GM12875 (cell line): ENCODE results near the gene C13orf46.

ENCODE experiments used
- H3K4me3 ChIP-seq: one replicate; pipeline ENCODE4 v1.5.1; 2011; ENCODE audit warnings: low read depth, low read length, control low read depth
- CTCF ChIP-seq: IDR thresholded peaks from 2 replicates; pipeline ENCODE4 v1.5.1; 2011; ENCODE audit warnings: low read depth, mild to moderate bottlenecking, control low read depth, inconsistent platforms, low read length, moderate library complexity, borderline replicate concordance; ENCODE audit not compliant: insufficient read depth

Gene C13orf46

GRCh38 chr13:113962975-113963374 lies 10.9 kb downstream of the C13orf46 start:
- no peak overlapping the region for H3K4me3 ChIP-seq
- TF ChIP-seq CTCF, result no peak

- no peak for TF ChIP-seq CTCF
- no peak overlapping the region for H3K4me3 ChIP-seq
These were observed 11.5 kb downstream of the C13orf46 start for GRCh38 chr13:113962386-113962785.

- no peak overlapping the region for H3K4me3 ChIP-seq
- no peak for TF ChIP-seq CTCF
These were observed 13.5 kb downstream of the C13orf46 start for GRCh38 chr13:113960276-113960948.

GRCh38 chr13:113959198-113959597 lies 14.7 kb downstream of the C13orf46 start:
- H3K4me3 ChIP-seq, result no peak overlapping the region
- TF ChIP-seq CTCF, result no peak

- no peak overlapping the region for H3K4me3 ChIP-seq
- TF ChIP-seq CTCF, result no peak
These were observed 15.5 kb downstream of the C13orf46 start for GRCh38 chr13:113958373-113958772.

GRCh38 chr13:113956571-113956970 lies 17.3 kb downstream of the C13orf46 start:
- TF ChIP-seq CTCF, result no peak
- no peak overlapping the region for H3K4me3 ChIP-seq

- no peak overlapping the region for H3K4me3 ChIP-seq
- TF ChIP-seq CTCF, result no peak
These were observed 18.2 kb downstream of the C13orf46 start for GRCh38 chr13:113955691-113956090.
